Transverse colon (tissue), 4 donors: ENCODE results near the gene TNFRSF19. TPM values are rescaled to one million over a fixed set of nuclear protein-coding genes. Genes with fewer than 3 reads are reported as not detected.

Experiments
- DNase-seq: peaks from one replicate; pipeline ENCODE4 v3.0.0-alpha.2; 2019
- H3K27ac ChIP-seq, 4 donors: fragments of 200-600 bp; sonication (generic); 2 replicates each; pipeline ENCODE4 v1.5.1; 2016 to 2018; ENCODE audit warnings: inconsistent platforms in 4 of 4
- H3K27me3 ChIP-seq: fragments of 200-600 bp; sonication (generic); 2 replicates; pipeline ENCODE4 v1.5.1; 2017; ENCODE audit warnings: inconsistent platforms
- H3K36me3 ChIP-seq, 4 donors: fragments of 200-600 bp; sonication (generic); 2 replicates each; pipeline ENCODE4 v1.5.1; 2017 to 2019; ENCODE audit warnings: inconsistent platforms in 4 of 4
- H3K4me1 ChIP-seq, 4 donors: fragments of 200-600 bp; sonication (generic); 2 replicates each; pipeline ENCODE4 v1.5.1; 2017 to 2020; ENCODE audit warnings: inconsistent platforms in 4 of 4
- H3K4me3 ChIP-seq, 4 donors: fragments of 200-600 bp; sonication (generic); 1 replicate in 1 of 4; 2 replicates in 3 of 4; pipeline versions ENCODE4 v1.5.1 to v1.6.1; 2017 to 2019; ENCODE audit warnings: inconsistent platforms in 4 of 4
- H3K9me3 ChIP-seq, 2 donors: fragments of 200-600 bp; sonication (generic); 2 replicates each; pipeline ENCODE4 v1.5.1; 2017 to 2019; ENCODE audit warnings: inconsistent platforms in 2 of 2
- EP300 ChIP-seq: sonication (generic); formaldehyde crosslinking; IDR thresholded peaks from one replicate; pipeline ENCODE4 v1.6.1; 2017; ENCODE audit warnings: antibody characterized with exemption, low read depth
- POLR2A ChIP-seq: fragments of 450-650 bp; IDR thresholded peaks from one replicate; pipeline ENCODE4 v1.6.1; 2016; ENCODE audit warnings: antibody characterized with exemption, mild to moderate bottlenecking, moderate library complexity
- POLR2AphosphoS5 ChIP-seq, 3 donors: sonication (generic); formaldehyde crosslinking; IDR thresholded peaks; one replicate each; pipeline ENCODE4 v1.6.1; 2016; ENCODE audit warnings: antibody characterized with exemption in 3 of 3
- WGBS, 2 donors: methylation state at CpG; one replicate each; pipeline ENCODE4 v1.1.5; 2018; ENCODE audit warnings: low coverage in 1 of 2; 5-methylcytosine and 5-hydroxymethylcytosine counted together
- in situ Hi-C, 4 donors: fragments of 200-750 bp; cut with MboI; loops; one replicate each; pipeline versions ENCODE4 v1.15.0 to v1.15.1; 2017; ENCODE audit warnings: low sequenced_read_pairs in 3 of 4, low pct_ligation_motif_present in 1 of 4, low pct_unique_long_range_greater_than_20kb in 1 of 4
- intact Hi-C: fragments of 100-400 bp; cut with DNase I; formaldehyde crosslinking; loops from one replicate; pipeline ENCODE4 v1.15.1; 2023; ENCODE audit warnings: low total_unique reads
- total RNA-seq, 4 donors: library from RNA; depleted of rRNA; stranded (reverse); fragments of >200 nt; gene quantifications; one replicate each; pipeline ENCODE4 v1.1.0, GENCODE V29; 2016
- TF ChIP-seq, protein P1 (sequence below), 5 experiments: fragments of 200-600 bp in 3 of 5; fragments of 450-650 bp in 2 of 5; sonication (generic) in 3 of 5; IDR thresholded peaks; 1 replicate in 2 of 5; 2 replicates in 3 of 5; pipeline ENCODE4 v1.5.1; 2016 to 2017; ENCODE audit warnings: antibody characterized with exemption in 5 of 5, inconsistent platforms in 3 of 5, mild to moderate bottlenecking in 2 of 5, moderate library complexity in 1 of 5

TNFRSF19 gene
- total RNA-seq, 4 donors from 2014 or later: 0.80 to 1.3 (median 0.96) TPM; not detected in 1

DNA sequence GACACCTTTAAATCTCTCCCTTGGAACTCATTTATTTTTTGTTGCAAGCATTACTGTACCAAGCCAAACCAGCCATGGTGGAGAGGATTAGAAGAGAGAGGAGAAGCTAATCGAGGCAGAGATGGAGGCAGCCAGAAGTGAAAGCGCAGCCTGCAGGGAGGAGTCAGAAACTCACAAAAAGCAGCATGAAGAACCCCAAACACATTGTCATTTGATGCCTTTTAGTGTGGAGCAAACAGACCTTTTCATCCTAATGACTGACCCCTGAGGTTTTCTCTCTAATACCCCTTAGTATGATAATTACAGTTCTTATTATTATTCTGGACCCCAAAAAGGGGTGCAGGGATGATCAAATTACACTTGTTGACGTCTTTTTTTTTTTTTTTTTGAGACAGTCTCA, 62.5 kb downstream of the TNFRSF19 start:
- no peaks in the 10 kb centered on the region for H3K27me3 ChIP-seq
- DNase-seq: no peak
- H3K4me1 ChIP-seq: no peaks in the 10 kb centered on the region
- WGBS, 2 donors: 73 to 77% methylated on average over 3 of the region's 3 CpGs
- intact Hi-C loops: no loop called here
- H3K9me3 ChIP-seq: no peaks in the 10 kb centered on the region
- TF ChIP-seq POLR2AphosphoS5 (IDR thresholded peaks at IDR 0.05) (no peak), POLR2A (no peak), EP300 (no peak)
- TF ChIP-seq, protein P1, sequence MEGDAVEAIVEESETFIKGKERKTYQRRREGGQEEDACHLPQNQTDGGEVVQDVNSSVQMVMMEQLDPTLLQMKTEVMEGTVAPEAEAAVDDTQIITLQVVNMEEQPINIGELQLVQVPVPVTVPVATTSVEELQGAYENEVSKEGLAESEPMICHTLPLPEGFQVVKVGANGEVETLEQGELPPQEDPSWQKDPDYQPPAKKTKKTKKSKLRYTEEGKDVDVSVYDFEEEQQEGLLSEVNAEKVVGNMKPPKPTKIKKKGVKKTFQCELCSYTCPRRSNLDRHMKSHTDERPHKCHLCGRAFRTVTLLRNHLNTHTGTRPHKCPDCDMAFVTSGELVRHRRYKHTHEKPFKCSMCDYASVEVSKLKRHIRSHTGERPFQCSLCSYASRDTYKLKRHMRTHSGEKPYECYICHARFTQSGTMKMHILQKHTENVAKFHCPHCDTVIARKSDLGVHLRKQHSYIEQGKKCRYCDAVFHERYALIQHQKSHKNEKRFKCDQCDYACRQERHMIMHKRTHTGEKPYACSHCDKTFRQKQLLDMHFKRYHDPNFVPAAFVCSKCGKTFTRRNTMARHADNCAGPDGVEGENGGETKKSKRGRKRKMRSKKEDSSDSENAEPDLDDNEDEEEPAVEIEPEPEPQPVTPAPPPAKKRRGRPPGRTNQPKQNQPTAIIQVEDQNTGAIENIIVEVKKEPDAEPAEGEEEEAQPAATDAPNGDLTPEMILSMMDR (IDR thresholded peaks at IDR 0.05): no peak
- H3K4me3 ChIP-seq: no peak overlapping the region
- H3K27ac ChIP-seq: no peak overlapping the region
- in situ Hi-C loops: no loop called here
- H3K36me3 ChIP-seq: no peaks in the 10 kb centered on the region

DNA sequence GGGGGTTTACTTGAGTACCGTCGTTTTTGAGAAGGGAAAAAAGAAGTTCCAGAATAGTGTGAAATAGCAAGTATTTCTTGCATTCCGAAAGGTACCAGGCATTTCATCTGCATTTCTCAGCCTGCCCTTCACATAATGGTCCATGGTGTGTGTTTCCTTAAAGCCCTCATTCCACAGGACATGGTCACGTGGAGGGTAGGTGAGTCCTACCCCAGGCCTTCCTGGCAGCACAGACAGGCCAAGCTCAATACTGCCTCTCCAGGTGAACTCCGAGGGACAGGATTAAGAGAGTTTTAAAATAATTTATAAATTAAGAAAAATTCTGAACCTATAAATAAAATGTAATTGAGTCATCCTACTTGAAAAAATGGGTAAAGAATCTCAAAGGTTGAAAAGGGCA, 64.7 kb downstream of the TNFRSF19 start:
- WGBS, 2 donors: 73 to 90% methylated on average over 4 to 5 of the region's 5 CpGs
- Histone ChIP-seq H3K4me3 (no peak overlapping the region), H3K27me3 (no peaks in the 10 kb centered on the region), H3K9me3 (no peaks in the 10 kb centered on the region), H3K27ac (no peak overlapping the region), H3K4me1 (peaks cover 0 to 3% (median 0%) of the 10 kb centered on the region in 4 donors), H3K36me3 (no peaks in the 10 kb centered on the region)
- intact Hi-C loops (no loop called here), in situ Hi-C loops (no loop called here)
- TF ChIP-seq, protein P1 (IDR thresholded peaks at IDR 0.05): no peak
- TF ChIP-seq EP300 (no peak), POLR2A (no peak), POLR2AphosphoS5 (IDR thresholded peaks at IDR 0.05) (no peak)
- DNase-seq: no peak

DNA sequence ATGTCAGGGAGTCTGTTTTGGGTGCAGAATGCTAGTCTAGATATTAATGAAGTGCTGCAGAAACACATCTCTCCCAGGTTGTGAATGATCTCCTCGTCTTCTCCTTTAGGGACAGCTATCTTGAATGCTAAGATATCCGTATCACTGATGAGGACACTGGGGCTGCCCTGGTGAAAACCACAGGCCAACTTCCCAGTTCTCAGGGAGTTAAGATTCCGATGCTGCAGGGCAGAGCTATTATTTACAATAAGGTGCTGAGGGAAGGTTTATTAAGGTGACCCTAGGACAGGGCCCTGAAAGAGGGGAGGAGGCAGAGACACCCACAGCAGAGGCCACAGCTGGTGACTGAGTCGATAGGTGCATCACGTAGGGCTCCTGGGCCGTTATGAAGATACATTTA, 66.1 kb downstream of the TNFRSF19 start:
- 85% methylated on average over 4 to 6 of the region's 6 CpGs for WGBS, 2 donors
- no peaks in the 10 kb centered on the region for H3K36me3 ChIP-seq
- H3K27ac ChIP-seq: no peak overlapping the region
- peaks cover 0 to 3% (median 0%) of the 10 kb centered on the region in 4 donors for H3K4me1 ChIP-seq
- intact Hi-C loops: no loop called here
- in situ Hi-C loops: no loop called here
- no peaks in the 10 kb centered on the region for H3K9me3 ChIP-seq
- no peaks in the 10 kb centered on the region for H3K27me3 ChIP-seq
- DNase-seq: no peak
- TF ChIP-seq POLR2AphosphoS5 (IDR thresholded peaks at IDR 0.05) (no peak), POLR2A (no peak), EP300 (no peak)
- TF ChIP-seq, protein P1 (IDR thresholded peaks at IDR 0.05): no peak
- H3K4me3 ChIP-seq: no peak overlapping the region

DNA sequence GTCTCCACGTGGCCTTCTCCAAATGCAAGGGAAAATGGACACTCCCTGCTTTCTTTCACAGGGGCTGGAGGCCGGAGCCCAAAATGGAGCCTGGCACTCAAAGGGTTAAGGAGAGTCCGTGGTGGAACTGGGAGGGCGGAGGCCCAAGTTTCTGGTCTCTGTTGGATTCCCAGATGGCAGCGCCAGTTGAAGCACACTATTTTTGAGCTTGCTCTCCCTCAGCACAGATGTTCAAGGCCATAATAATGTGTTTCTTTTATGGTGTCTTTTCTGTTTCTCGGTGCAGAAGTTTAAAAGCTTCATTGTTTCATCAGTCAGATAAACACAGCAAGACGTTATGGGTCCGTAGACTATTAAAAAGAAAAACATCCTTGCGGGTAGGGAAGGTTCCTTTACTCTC, 67.6 kb downstream of the TNFRSF19 start:
- Histone ChIP-seq H3K9me3 (no peaks in the 10 kb centered on the region), H3K4me1 (peaks cover 0 to 4% (median 0%) of the 10 kb centered on the region in 4 donors), H3K4me3 (no peak overlapping the region), H3K27ac (no peak overlapping the region), H3K27me3 (no peaks in the 10 kb centered on the region), H3K36me3 (no peaks in the 10 kb centered on the region)
- intact Hi-C loops: no loop called here
- 39 to 40% methylated on average over 7 to 9 of the region's 9 CpGs for WGBS, 2 donors
- in situ Hi-C loops: no loop called here
- no peak for DNase-seq
- no peak for TF ChIP-seq POLR2AphosphoS5 (IDR thresholded peaks at IDR 0.05)
- TF ChIP-seq, protein P1 (IDR thresholded peaks at IDR 0.05): no peak
- no peak for TF ChIP-seq POLR2A
- TF ChIP-seq EP300: no peak
